GM11168 (cell line): ENCODE data around the gene TAOK1.
"Not testable (repeated sequence)": the region's sequence is repeated elsewhere in the genome, so short reads cannot be mapped to it uniquely, and the experiment has no call there.

ENCODE experiments used
- in situ Hi-C: fragments of 300-500 bp; cut with MboI; formaldehyde crosslinking; loops from one replicate; pipeline ENCODE4 v1.12.0; 2022; ENCODE audit warnings: low sequenced_read_pairs; ENCODE audit not compliant: unreplicated experiment

Gene TAOK1

DNA sequence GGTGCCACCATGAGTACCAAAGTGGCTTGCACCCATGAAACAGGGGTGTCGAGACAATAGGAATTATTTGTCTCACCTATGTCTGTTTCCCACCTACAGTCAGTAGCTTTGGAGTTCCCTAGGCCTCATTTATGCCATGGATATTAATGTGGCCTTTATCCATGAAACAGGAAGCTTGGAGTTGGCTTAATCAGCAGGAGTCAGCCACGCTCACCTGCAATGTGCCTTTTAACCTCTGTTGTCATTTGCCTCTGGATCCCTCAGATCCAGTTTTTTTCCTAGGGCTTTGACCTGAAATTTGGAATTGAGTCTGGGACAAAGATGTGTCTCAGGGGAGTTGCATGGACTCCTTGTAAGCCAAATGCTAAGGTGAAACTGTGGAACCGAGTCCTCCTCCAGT is 44.4 kb downstream of the TAOK1 start:
- in situ Hi-C loops, result no loop called here

DNA sequence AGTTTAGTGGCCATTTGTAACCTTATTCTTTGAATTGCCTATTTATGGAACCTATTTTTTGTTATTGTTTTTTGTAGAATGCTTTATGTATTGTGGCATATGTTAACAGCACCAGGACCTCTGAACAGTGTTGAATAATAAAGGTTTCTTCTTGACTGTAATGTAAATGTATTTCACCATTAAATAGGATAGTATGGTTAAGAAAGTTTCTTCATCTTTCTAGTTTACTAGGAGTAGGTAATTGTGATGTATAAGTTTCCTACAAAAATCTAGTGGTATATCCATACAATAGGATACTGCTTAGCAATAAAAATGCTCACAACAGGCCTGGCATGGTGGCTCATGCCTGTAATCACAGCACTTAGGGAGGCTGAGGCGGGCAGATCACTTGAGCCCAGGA is 52.3 kb downstream of the TAOK1 start:
- in situ Hi-C loops, result no loop called here

DNA sequence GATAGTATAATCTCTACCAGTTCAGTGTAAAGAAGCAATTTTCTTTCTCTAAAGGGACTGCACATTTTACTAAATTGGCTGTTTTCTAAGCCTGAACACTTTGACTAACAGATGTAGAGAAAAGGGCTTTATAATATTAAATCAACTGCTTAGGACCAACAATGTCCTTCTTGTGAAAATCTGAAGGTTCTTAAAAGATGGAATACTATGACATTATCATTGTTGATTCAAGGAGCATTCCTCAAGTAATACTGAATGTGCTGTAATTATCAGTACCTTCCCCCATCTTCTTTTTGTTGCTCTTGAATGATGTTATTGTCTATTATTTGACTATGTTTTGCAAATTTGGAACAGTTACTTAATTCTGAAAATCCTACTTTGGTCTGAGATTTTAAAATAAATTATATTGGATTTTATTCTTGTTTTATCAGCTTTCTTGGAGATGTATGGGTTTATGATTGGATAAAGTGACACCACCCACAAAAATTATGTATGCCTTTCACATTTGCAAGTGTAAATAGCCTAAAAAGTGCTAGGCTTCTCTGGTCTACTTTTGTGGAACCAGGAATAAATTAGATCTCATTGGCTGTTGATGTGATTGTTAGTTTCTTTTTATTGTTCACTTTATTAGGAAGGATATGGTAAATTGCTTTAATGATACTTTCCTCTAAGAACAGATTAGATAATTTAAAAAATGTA is 53.0 kb downstream of the TAOK1 start:
- in situ Hi-C loops, result no loop called here

DNA sequence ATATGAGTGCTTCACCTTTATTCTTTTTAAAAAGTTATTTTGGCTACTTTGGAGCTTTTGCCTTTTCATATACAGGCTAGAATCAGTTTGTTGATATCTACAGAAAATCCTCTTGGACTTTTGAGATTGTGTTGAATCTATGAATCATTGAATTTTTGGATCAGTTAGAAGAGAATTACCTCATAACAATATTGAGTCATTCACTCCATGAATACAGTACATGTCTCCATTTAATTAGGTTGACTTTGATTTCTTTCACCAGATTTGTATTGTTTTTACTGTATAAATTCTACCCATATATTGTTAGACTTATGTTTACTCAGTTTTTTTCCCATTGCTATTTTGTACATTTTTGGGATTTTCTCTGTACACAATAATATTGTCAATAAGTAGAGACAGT is 54.4 kb downstream of the TAOK1 start:
- in situ Hi-C loops, result no loop called here

DNA sequence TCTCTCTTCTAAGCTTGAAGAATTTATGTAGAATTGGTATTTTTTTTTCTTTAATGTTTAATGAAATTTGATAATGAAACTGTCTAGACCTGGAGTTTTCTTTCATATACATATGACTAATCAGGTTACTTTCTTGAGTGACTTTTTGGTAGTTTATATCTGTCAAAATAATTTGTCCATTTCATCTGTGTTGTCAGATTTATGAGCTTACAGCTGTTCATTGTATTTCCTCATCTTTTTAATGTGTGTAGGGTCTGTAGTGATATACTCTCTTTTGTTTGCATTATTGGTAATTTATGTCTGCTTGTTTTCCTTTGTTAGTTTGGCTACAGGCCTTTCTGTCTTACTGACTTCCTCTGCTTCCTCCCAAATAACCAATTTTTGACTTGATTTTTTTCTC is 55.7 kb downstream of the TAOK1 start:
- in situ Hi-C loops, result no loop called here

DNA sequence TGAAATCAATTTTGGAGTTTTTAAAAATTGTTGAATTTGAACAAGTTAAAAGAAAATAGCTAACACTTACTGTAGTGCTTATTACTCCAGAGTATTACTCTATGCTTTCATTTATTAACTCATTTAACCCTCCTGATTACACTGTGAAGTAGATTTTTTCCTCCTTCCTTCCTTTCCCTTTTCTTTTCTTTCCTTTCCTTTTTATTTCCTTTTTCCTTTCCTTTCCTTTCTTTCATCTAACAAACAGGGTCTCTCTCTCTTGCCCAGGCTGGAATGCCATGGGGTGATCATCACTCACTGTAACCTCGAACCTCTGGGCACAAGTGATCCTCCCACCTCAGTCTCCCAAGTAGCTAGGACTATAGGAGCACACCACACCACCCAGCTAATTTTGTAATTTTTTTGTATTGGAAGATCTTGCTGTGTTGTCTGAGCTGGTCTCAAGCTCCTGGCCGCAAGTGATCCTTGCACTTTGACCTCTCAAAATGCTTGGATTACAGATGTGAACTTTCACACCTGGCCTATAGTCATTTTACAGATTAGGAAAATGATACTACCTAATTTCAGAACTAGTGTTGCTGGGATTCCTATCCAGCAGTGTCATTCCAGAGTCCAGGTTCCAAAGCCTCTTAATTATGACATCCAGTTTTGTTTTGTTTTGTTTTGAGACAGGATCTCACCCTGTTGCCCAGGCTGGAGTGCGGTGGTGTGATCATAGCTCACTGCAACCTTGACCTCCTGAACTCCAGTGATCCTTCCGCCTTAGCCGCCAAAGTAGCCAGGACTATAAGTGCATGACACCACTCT is 59.9 kb downstream of the TAOK1 start:
- in situ Hi-C loops, result no loop called here

DNA sequence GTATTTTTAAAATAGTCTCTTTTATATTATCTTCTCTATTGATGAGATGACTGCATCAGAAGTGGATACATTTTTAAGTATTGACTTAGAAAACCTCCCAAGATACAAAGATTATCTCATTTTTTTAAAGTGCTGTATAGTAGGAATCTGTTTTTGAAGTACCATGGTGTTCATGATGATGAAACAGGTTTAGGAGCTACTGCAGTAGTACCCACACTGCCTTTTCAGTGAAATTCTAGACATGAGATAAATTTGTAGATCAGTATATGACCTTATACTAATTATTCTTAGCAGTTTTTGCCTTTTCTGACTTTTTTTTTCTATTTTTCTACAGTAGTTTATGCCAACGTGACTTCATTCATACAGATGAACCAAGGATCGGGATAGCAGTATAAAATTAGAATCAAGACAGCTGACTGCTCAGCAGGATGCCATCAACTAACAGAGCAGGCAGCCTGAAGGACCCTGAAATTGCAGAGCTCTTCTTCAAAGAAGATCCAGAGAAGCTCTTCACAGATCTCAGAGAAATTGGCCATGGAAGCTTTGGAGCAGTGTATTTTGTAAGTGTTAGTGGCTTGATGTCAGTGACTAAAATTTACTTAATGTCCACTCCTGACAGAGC is 61.1 kb downstream of the TAOK1 start:
- in situ Hi-C loops, result no loop called here

DNA sequence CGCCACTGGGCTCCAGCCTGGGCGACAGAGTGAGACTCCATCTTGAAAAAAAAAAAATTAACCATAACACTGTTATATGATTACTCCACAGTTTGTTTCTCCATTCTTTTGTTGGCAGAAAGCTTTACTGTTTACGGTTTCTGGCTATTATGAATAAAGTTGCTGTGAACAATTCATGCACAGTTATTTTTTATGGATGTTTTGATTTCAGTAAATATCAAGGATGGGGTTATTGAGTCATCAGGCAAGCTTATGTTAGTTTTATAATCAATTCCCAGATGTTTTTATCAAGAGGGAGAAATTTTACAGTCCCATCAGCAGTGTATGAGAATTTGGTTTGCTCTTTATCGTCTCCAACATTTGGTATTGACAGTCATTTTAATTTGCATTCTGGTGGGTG is 67.9 kb downstream of the TAOK1 start:
- in situ Hi-C loops, result no loop called here

DNA sequence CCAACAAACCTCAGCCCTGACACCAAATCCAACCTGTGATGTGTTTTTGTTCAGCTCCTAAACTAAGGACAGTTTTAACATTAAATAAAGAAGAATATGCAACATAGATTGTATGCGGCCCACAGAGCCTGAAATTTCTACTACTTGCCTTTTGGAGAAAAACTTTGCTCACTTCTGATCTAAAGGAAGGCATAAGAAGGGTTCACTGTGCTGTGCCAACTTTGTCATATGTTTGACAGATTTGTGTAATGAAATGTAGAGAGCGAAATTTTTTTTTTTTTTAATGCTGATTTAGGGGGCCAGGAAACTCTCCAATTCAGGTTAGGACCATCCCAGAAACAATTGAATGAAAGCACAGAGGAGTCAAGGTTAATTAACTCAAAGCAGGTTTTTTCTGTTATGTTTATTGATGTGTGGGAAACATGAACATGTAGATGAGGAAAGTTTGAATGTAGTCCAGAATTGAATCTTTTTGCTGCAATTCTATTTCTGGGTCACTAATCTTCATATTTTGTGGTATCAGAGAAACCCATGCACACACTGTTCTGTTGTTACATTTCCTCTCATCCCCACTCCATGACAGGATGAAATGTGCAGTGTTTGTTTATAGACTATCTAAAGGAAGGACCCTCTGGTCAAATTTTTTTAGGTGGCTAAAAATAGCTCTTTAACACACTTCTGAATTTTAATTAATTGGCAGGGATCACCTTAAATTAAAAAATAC is 71.5 kb downstream of the TAOK1 start:
- in situ Hi-C loops, result no loop called here

DNA sequence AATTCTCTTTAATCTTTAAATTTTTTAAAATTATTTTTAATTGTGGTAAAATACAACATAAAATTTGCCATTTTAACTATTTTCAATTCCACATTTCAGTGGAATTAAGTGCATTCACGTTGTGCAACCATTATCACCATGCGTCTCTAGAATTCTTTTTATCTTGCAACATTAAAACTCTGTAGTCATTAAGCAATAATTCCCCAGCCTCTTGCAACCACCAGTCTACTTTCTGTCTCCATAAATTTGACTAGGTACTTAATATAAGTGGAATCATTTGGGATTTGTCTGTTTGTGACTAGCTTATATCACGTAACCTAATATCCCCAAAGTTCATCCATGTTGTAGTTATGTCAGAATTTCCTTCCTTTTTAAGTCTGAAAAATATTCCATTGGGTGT is 79.1 kb downstream of the TAOK1 start:
- in situ Hi-C loops, result no loop called here

DNA sequence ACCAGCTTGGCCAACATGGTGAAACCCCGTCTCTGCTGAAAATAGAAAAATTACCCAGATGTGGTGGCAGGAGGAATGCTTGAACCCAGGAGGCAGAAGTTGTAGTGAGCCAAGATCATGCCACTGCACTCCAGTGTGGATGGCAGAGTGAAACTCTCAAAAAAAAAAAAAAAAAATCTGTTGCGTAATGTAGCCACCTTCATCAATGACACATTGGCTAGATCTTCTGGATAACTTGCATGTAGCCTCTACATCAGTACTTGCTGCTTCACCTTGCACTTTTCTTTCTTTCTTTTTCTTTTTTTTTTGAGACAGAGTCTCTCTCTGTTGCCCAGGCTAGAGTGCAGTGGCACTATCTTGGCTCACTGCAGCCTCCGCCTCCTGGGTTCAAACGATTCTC is 83.3 kb downstream of the TAOK1 start:
- in situ Hi-C loops, result not testable (repeated sequence)

DNA sequence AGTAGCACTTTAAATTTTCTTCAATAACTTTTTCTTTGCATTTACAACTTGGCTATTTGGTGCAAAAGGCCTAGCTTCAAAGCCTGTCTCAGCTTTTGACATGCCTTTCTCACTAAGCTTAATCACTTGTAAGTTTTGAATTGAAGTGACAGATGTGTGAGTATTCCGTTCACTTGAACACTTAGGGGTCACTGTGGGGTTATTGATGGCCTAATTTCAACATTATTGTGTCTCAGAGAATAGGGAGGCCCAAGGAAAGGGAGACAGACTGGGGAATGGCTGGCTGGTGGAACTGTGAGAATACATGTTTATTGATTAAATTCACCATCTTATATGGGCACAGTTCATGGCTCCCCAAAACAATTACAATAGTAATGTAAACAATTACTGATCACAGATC is 84.1 kb downstream of the TAOK1 start:
- in situ Hi-C loops, result no loop called here

DNA sequence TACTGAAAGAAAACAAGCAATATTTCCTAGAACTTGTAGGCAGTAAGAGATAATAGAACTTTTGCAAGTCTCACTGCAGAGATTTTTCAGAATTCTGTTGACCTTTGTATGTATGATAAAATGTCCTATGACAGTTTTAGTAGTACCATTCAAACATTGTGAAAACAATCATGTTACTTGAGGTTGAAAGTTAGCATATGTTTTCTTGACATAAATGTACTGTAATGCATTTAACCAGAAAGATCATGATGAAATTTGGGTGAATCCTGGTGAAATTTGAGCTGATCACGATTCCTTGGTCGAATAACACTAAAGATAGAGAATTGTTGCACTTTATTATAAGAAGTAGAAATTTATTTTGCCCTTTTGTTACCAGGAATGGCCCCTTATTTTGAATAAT is 85.7 kb downstream of the TAOK1 start:
- in situ Hi-C loops, result loop anchor here (5.0 kb wide), 1 partner anchor 41 kb away; no protein-coding TSS in a partner anchor

DNA sequence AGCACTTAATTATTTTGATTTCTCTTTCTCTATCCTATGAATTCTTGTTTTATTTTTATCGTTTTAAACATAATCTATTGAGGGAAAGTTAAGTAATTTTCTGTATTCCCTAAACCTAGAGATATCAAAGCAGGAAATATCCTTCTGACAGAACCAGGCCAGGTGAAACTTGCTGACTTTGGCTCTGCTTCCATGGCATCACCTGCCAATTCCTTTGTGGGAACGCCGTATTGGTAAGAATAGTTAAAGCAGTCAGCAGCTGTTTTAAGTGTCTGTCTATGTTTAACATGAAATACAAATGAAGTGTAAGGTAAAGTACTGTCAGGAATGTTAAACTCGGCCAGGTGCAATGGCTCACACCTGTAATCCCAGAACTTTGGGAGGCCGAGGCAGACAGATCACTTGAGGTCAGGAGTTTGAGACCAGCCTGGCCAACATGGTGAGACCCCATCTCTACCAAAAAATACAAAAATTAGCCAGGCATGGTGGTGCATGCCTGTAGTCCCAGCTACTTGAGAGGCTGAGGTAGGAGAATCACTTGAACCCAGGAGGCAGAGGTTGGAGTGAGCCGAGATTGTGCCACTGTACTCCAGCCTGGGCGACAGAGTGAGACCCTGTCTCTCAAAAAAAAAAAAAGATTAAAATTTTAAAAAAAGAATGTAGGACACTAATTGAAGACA is 90.2 kb downstream of the TAOK1 start:
- in situ Hi-C loops, result not testable (repeated sequence)

DNA sequence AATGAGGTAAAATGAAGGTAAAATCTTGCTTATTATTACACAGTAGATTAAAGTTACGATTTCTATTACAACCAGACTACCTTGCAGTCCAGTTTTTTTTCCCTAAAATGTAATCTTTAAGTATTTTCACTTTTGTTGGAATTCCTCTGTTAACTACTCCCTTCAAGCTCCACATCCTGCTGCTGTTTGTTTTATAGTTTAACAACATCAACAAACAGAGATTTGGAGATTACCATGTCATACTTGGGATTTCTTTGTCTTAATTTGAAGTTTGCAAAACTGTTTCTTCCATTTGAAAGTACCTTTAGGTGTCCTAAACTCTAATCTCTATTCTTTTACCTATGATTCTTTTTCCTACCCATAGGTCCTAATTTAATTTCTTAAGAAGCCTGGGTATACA is 93.3 kb downstream of the TAOK1 start:
- in situ Hi-C loops, result no loop called here

DNA sequence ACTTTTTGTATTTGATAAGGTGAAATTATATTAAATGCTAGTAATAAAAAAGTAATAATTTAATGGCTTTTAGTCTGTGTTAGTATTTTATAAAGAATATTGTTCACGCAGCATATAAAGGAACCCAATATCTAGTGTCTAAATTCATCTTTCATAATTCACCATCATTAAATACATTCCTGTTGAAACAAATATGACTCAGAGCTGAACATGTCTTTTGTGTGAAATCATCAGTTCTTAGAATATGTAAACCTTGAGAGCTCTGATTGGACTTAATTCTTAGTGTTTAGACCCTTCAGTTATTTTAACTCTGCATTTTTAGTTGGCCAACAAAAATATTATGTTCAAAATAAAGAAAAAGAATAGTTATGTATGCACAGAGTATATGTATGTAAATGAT is 104.8 kb downstream of the TAOK1 start:
- in situ Hi-C loops, result no loop called here

DNA sequence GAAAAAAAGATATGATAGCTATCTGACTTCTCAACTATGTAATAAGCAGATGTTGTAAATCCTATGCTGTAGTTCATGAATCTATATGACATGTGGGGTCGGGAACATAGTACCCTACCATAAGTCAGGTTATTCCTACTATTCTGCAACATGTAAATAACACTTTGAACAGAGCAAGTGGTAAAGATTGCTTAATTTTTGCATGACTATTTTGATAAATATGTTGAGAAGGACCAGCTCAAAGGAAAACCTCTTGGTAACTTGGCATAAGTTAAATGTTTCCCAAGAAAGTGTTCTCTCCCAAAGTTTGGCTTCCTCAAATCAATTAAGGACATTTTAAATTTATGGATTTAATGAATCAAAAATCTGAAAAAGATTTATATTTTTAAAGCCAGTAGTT is 114.5 kb downstream of the TAOK1 start:
- in situ Hi-C loops, result no loop called here

DNA sequence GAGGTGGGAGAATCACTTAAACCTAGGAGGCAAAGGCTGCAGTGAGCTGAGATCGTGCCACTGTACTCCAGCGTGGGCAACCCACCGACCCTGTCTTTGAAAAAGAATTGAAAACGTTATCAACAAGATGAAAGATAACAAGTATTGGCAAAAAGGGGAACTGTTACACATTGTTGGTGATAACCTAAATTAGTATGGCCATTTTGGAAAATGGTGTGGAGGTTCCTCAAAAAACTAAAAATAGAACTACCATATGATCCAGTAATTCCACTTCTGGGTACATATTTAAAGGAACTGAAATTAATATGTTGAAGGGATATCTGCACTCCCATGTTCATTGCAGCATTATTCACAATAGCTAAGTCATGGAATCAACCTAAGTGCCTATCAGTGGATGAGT is 115.7 kb downstream of the TAOK1 start:
- in situ Hi-C loops, result no loop called here

DNA sequence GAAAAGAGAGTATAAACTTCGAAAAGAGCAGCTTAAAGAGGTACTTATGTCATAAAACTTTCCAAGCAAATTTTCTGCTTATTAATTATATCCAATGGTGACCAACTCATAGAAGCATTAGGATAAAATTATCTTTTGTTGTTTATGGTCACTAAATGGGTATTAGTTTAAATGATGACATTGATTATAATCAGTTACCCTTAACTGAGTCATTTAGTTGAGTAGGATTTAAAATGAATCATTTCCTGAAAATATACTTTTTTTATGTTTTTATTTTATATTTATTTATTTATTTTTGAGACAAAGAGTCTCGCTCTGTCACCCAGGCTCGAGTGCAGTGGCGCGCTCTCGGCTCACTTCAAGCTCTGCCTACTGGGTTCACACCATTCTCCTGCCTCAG is 120.8 kb downstream of the TAOK1 start:
- in situ Hi-C loops, result no loop called here

DNA sequence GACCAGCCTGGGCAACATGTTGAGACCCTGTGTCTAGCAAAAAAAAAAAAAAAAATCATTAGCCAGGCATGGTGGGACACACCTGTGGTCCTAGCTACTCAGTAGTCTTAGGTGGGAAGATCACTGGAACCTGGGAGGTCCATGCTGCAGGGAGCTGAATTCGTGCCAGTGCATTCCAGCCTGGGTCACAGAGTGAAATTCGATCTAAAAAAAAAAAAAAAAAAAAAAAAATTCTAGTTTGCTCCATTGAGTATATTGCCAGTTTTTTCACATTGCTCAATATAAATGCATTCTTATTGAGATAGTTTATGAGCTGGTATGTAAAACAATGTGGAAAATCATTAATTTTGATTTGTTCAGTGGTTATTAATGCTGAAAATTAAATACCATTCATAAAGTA is 124.6 kb downstream of the TAOK1 start:
- in situ Hi-C loops, result loop anchor here (5.0 kb wide), 1 partner anchor 37 kb away; no protein-coding TSS in a partner anchor
